H1 (cell line): ENCODE data around the gene ANK3.

Experiments used
- CEBPB ChIP-seq: IDR thresholded peaks from 2 replicates; pipeline ENCODE4 v1.6.1; 2012; ENCODE audit warnings: low read depth, low read length
- CREB1 ChIP-seq: IDR thresholded peaks from 2 replicates; pipeline ENCODE4 v1.6.1; 2012; ENCODE audit warnings: inconsistent platforms
- CTCF ChIP-seq, 3 experiments: IDR thresholded peaks; 1 replicate in 2 of 3; 2 replicates in 1 of 3; pipeline versions ENCODE4 v1.5.1 to v1.6.1; 2011; ENCODE audit warnings: low read length in 3 of 3, mild to moderate bottlenecking in 3 of 3, inconsistent platforms in 2 of 3, low read depth in 1 of 3, moderate library complexity in 1 of 3; ENCODE audit not compliant: insufficient read depth in 1 of 3; ENCODE audit errors: control extremely low read depth in 1 of 3
- EZH2 ChIP-seq: fragments of 200-600 bp; sonication (generic); IDR thresholded peaks from 2 replicates; pipeline ENCODE4 v1.7.1; 2012; ENCODE audit warnings: low read depth, mild to moderate bottlenecking, moderate library complexity, low read length, inconsistent platforms; ENCODE audit not compliant: severe bottlenecking
- FOSL1 ChIP-seq: IDR thresholded peaks from 2 replicates; pipeline ENCODE4 v1.6.1; 2011; ENCODE audit warnings: mild to moderate bottlenecking, low read depth, low read length, moderate library complexity; ENCODE audit not compliant: insufficient read depth
- POLR2A ChIP-seq, 2 experiments: IDR thresholded peaks; 1 replicate in 1 of 2; 2 replicates in 1 of 2; pipeline ENCODE4 v1.6.1; 2011; ENCODE audit warnings: low read depth in 2 of 2, low read length in 2 of 2, mild to moderate bottlenecking in 2 of 2; ENCODE audit errors: control extremely low read depth in 1 of 2
- RAD21 ChIP-seq, 2 experiments: IDR thresholded peaks in 1 of 2; conservative IDR thresholded peaks in 1 of 2; 2 replicates each; pipeline ENCODE4 v1.6.1; 2011; ENCODE audit warnings: low read depth in 2 of 2, low read length in 2 of 2, improper control_type of control experiment in 1 of 2, inconsistent platforms in 1 of 2, mild to moderate bottlenecking in 1 of 2, moderate library complexity in 1 of 2
- SIN3A ChIP-seq, 2 experiments: IDR thresholded peaks in 1 of 2; conservative IDR thresholded peaks in 1 of 2; 2 replicates each; pipeline ENCODE4 v1.6.1; 2011 to 2012; ENCODE audit warnings: low read length in 2 of 2, improper control_type of control experiment in 1 of 2, low read depth in 1 of 2, mild to moderate bottlenecking in 1 of 2

GRCh38 chr10:60311821-60312220 is 77.9 kb downstream of the ANK3 start:
- TF ChIP-seq POLR2A (IDR thresholded peaks at IDR 0.05; ENCODE audit: control extremely low read depth in 1 of 2, low read depth in 2 of 2, low read length in 2 of 2): no peak
- no peak for TF ChIP-seq CTCF (IDR thresholded peaks at IDR 0.05; ENCODE audit: control extremely low read depth in 1 of 3, insufficient read depth in 1 of 3, low read depth in 1 of 3, low read length in 3 of 3)
- no peak for TF ChIP-seq CREB1
- TF ChIP-seq RAD21 (IDR thresholded peaks at IDR 0.05 in 1 of 2, conservative IDR thresholded peaks at IDR 0.05 in 1 of 2; ENCODE audit: low read depth in 2 of 2, low read length in 2 of 2): no peak
- TF ChIP-seq CEBPB: no peak
- no peak for TF ChIP-seq EZH2
- no peak for TF ChIP-seq SIN3A (conservative IDR thresholded peaks at IDR 0.05 in 1 of 2, IDR thresholded peaks at IDR 0.05 in 1 of 2; ENCODE audit: low read depth in 1 of 2, low read length in 2 of 2)
- TF ChIP-seq FOSL1: no peak
